HG03280 (cell line): ENCODE results near the gene CCNI.

Source experiments
- ATAC-seq: cut with Tn5 transposase; IDR thresholded peaks from one replicate; pipeline ENCODE4 v1.9.1; 2021; ENCODE audit warnings: mild to moderate bottlenecking, moderate library complexity; ENCODE audit not compliant: unreplicated experiment

Gene CCNI

GRCh38 chr4:77007358-77008230 lies 68.2 kb downstream of the CCNI start:
- ATAC-seq, result no peak

DNA sequence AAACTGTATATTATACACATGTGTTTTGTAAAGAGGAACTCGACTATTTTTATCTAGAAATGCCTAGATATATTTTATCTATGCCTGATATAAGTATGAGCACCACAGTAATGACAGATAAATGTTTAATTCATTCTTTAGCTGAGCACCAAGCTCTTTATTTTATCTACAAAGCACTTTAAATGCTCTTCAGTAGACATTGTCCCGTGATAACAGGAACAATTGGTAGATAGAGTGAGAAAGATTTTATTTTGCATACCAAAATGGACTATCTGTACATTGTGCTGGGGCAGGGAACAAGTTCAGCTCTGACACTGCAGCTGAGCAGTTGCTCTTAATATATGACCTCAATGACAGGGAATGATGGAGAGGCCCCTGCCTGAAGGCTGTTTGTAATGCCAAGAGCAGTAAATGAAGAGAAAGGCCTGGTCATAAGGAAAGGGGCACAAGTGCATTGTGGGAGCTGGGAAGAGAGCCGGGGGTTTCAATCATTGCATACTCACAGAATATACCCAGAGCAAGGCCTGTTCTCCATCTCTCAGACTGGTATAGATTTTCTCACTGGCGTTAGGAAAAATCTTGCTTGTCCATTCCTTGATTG lies 68.9 kb downstream of the CCNI start:
- no peak for ATAC-seq

DNA sequence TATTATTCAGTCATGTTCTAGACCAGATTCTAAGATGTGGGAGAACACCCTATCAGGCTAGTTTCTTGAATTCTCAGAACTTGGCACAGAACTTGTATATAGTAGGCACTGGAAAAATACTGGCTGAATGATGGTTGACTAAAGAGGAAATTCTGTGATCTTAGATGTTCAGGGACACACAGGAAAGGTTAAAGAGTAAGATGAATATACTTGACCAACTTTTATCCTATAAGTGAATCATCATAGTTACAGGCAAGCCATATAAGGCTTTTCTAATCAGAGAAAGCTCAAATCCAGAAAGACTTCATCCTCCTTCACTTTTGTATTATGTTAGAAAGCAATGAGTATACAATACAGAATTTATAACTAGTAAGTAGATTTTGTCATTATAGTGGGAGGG lies 72.4 kb downstream of the CCNI start:
- ATAC-seq, result no peak

DNA sequence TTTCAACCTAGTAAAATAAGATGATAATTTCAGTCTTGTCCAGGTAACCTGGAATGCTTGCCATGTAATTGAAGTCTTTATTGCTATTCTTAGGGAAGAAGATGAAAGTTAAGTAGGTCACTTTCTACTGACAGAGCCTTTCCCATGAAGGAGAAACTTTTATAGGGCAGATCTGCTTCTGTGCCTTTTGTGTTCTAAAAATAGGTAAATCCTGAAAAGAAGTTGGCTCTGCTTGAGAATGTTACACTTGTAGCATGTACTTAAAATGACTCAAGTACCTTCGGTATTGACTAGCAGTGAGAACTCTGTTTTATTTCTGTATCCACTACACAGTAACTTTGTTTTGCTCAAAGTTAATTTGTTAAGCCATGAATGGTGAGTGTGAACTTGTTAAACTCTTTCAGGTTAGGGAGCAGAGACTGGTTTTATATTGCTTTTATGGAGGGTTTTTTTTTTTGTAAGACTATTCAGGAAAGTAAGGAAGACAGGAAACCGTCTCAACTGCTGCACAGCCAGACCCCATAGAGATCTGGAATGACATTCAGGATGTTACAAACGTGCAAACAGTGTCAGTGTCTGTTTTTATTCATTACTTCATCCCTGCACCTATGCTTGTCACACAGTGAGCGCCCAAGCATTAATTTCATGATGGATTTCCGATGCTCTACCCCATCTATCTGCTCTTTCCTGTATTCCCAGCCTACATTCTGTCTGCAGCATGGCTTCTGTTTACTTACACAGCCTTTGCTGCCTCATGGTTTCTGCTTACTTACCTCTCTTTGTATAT lies 73.3 kb downstream of the CCNI start:
- ATAC-seq, result no peak

- no peak for ATAC-seq
Measured at GRCh38 chr4:77001907-77002306, 73.9 kb downstream of the CCNI start.

GRCh38 chr4:76998251-76998901 lies 77.4 kb downstream of the CCNI start:
- no peak for ATAC-seq

- ATAC-seq, result no peak
Measured at GRCh38 chr4:76997532-76997931, 78.3 kb downstream of the CCNI start.
